ENCODE results near the gene FOSL2. TPM values are rescaled to one million over a fixed set of nuclear protein-coding genes. Genes with fewer than 3 reads are reported as not detected.

FOSL2 gene
- polyA plus RNA-seq, 1 donor (not counting 4 experiments of a cell fraction or from before 2014, with no cell fraction given), result 24.1 TPM

GRCh38 chr2:28420722-28421121 is 28.1 kb downstream of the FOSL2 start:
- Histone ChIP-seq H3K27me3 (ENCODE audit: control insufficient read depth, extremely low read depth, insufficient read depth, low read length) (no peaks in the 10 kb centered on the region), H3K9me3 (ENCODE audit: control insufficient read depth, low read depth, low read length) (no peaks in the 10 kb centered on the region), H3K27ac (ENCODE audit: control insufficient read depth, insufficient read depth, low read length) (no peak overlapping the region), H4K20me1 (ENCODE audit: control insufficient read depth, extremely low read depth, insufficient read depth, low read length) (no peaks in the 10 kb centered on the region), H3K9me1 (ENCODE audit: control insufficient read depth, extremely low read depth, insufficient read depth, low read length) (no peaks in the 10 kb centered on the region), H3K4me3 (ENCODE audit: control insufficient read depth in 2 of 3, extremely low read depth in 1 of 3, insufficient read depth in 2 of 3, low read depth in 1 of 3, low read length in 3 of 3) (no peak overlapping the region), H3K79me2 (ENCODE audit: control insufficient read depth, insufficient read depth, low read length) (no peaks in the 10 kb centered on the region), H3K36me3 (ENCODE audit: control insufficient read depth in 2 of 2, extremely low read depth in 1 of 2, insufficient read depth in 2 of 2, low read length in 2 of 2) (peaks cover 4 to 7% of the 10 kb centered on the region in 2 experiments), H3K4me1 (ENCODE audit: control insufficient read depth, extremely low read depth, insufficient read depth, low read length) (no peaks in the 10 kb centered on the region), H3K4me2 (ENCODE audit: control insufficient read depth, extremely low read depth, insufficient read depth, low read depth, low read length) (no peak overlapping the region), H2AFZ (ENCODE audit: control insufficient read depth, low read length) (no peak overlapping the region), H3K9ac (ENCODE audit: control insufficient read depth, extremely low read depth, insufficient read depth, low read length) (no peak overlapping the region)
- FAIRE-seq, result no peak
- dilution Hi-C loops (cut with MboI; ENCODE audit: extremely low pct_ligation_motif_present, low sequenced_read_pairs), result no loop called here
- TF ChIP-seq EZH2 (IDR thresholded peaks at IDR 0.05; ENCODE audit: low read length), result no peak
- TF ChIP-seq CTCF (optimal IDR thresholded peaks at IDR 0.05 in 1 of 3, IDR thresholded peaks at IDR 0.05 in 1 of 3, conservative IDR thresholded peaks at IDR 0.05 in 1 of 3; ENCODE audit: extremely low read depth in 1 of 3, insufficient read depth in 2 of 3, low read length in 3 of 3), result no peak
- no peak for DNase-seq (ENCODE audit: low read depth, low spot score)

GRCh38 chr2:28422908-28423741 is 30.5 kb downstream of the FOSL2 start:
- no peaks in the 10 kb centered on the region for H3K9me1 ChIP-seq (ENCODE audit: control insufficient read depth, extremely low read depth, insufficient read depth, low read length)
- DNase-seq (ENCODE audit: low read depth, low spot score) (no peak), FAIRE-seq (no peak)
- H3K36me3 ChIP-seq (ENCODE audit: control insufficient read depth in 2 of 2, extremely low read depth in 1 of 2, insufficient read depth in 2 of 2, low read length in 2 of 2), result peaks cover 1 to 4% of the 10 kb centered on the region in 2 experiments
- no peaks in the 10 kb centered on the region for H3K79me2 ChIP-seq (ENCODE audit: control insufficient read depth, insufficient read depth, low read length)
- H2AFZ ChIP-seq (ENCODE audit: control insufficient read depth, low read length), result no peak overlapping the region
- H3K4me2 ChIP-seq (ENCODE audit: control insufficient read depth, extremely low read depth, insufficient read depth, low read depth, low read length), result no peak overlapping the region
- no peak overlapping the region for H3K27ac ChIP-seq (ENCODE audit: control insufficient read depth, insufficient read depth, low read length)
- H4K20me1 ChIP-seq (ENCODE audit: control insufficient read depth, extremely low read depth, insufficient read depth, low read length), result no peaks in the 10 kb centered on the region
- no peaks in the 10 kb centered on the region for H3K9me3 ChIP-seq (ENCODE audit: control insufficient read depth, low read depth, low read length)
- dilution Hi-C loops (cut with MboI; ENCODE audit: extremely low pct_ligation_motif_present, low sequenced_read_pairs), result no loop called here
- no peaks in the 10 kb centered on the region for H3K4me1 ChIP-seq (ENCODE audit: control insufficient read depth, extremely low read depth, insufficient read depth, low read length)
- TF ChIP-seq CTCF (optimal IDR thresholded peaks at IDR 0.05 in 1 of 3, IDR thresholded peaks at IDR 0.05 in 1 of 3, conservative IDR thresholded peaks at IDR 0.05 in 1 of 3; ENCODE audit: extremely low read depth in 1 of 3, insufficient read depth in 2 of 3, low read length in 3 of 3), result no peak
- TF ChIP-seq EZH2 (IDR thresholded peaks at IDR 0.05; ENCODE audit: low read length), result no peak
- no peaks in the 10 kb centered on the region for H3K27me3 ChIP-seq (ENCODE audit: control insufficient read depth, extremely low read depth, insufficient read depth, low read length)
- H3K9ac ChIP-seq (ENCODE audit: control insufficient read depth, extremely low read depth, insufficient read depth, low read length), result no peak overlapping the region
- no peak overlapping the region for H3K4me3 ChIP-seq (ENCODE audit: control insufficient read depth in 2 of 3, extremely low read depth in 1 of 3, insufficient read depth in 2 of 3, low read depth in 1 of 3, low read length in 3 of 3)
